Body of pancreas (tissue), 4 donors: ENCODE results near the gene C1orf116.

Source experiments
- POLR2A ChIP-seq, 3 donors: fragments of 450-650 bp; IDR thresholded peaks; one replicate each; pipeline ENCODE4 v1.6.1; 2016; ENCODE audit warnings: antibody characterized with exemption in 3 of 3, mild to moderate bottlenecking in 2 of 3
- TF ChIP-seq, protein P1 (sequence below), 7 experiments: fragments of 450-650 bp in 4 of 7; fragments of 200-600 bp in 3 of 7; sonication (generic) in 3 of 7; IDR thresholded peaks; one replicate each; pipeline ENCODE4 v1.5.1; 2016 to 2019; ENCODE audit warnings: antibody characterized with exemption in 7 of 7

DNA sequence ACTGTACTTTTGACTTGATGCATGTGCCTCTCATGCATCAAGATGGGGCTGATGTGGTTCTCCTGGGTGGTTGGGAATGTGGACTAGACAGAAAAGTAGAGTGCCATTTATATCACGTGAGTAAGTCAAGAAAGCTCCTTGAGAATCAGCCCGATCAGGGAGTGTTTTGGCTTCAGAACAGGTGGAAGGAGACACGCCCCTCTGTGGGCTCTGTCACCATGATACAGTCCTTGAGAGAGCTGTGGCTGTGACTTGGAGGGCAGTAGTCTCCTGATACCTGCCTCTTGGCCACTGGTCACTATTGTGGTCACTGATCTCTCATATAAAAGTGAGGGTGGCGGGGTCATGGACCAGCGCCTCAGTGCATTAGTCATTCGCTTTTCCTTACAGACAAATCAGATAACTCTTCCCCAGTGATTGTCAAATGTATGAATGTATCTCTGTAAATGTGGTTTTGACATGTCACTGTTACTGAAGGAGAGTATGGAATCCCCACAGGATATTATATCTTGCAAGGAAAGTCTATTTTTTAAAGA lies 47.2 kb upstream of the C1orf116 start:
- TF ChIP-seq, protein P1, sequence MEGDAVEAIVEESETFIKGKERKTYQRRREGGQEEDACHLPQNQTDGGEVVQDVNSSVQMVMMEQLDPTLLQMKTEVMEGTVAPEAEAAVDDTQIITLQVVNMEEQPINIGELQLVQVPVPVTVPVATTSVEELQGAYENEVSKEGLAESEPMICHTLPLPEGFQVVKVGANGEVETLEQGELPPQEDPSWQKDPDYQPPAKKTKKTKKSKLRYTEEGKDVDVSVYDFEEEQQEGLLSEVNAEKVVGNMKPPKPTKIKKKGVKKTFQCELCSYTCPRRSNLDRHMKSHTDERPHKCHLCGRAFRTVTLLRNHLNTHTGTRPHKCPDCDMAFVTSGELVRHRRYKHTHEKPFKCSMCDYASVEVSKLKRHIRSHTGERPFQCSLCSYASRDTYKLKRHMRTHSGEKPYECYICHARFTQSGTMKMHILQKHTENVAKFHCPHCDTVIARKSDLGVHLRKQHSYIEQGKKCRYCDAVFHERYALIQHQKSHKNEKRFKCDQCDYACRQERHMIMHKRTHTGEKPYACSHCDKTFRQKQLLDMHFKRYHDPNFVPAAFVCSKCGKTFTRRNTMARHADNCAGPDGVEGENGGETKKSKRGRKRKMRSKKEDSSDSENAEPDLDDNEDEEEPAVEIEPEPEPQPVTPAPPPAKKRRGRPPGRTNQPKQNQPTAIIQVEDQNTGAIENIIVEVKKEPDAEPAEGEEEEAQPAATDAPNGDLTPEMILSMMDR (IDR thresholded peaks at IDR 0.05) = no peak
- TF ChIP-seq POLR2A (IDR thresholded peaks at IDR 0.05) = no peak
